Measurements from ENCODE around the gene LMTK3. TPM values are rescaled to one million over a fixed set of nuclear protein-coding genes. Genes with fewer than 3 reads are reported as not detected.

LMTK3 gene
- total RNA-seq, 3 donors from 2014 or later (not counting 1 experiment from before 2014, with no cell fraction given), result 0.64 to 2.9 (median 1.9) TPM

DNA sequence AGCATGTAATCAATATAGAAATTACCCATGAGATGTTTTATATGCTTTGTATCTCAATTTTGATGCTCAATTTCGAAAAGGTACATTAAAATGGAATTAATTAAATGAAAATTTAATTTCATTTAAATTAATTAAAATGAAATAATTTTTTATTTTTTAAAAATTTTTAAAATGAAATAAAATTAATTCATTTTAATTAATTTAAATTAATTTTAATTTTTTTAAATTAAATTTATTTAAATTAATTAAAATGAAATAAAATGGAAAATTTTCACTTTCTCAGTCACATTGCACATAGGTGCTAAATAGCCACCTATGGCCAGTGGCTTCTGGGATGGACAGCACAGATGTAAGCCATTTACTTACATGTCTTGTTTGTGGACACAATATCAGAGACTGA, 36.1 kb upstream of the LMTK3 start:
- intact Hi-C loops (cut with micrococcal nuclease), result no loop called here
- Histone ChIP-seq H3K9me3 (ENCODE audit: control insufficient read depth, insufficient read depth, low read length) (no peaks in the 10 kb centered on the region), H3K4me3 (ENCODE audit: low read length) (no peak overlapping the region), H3K36me3 (ENCODE audit: control insufficient read depth, insufficient read depth, low read length) (no peaks in the 10 kb centered on the region), H3K27me3 (ENCODE audit: control insufficient read depth, insufficient read depth, low read length) (no peaks in the 10 kb centered on the region), H3K27ac (ENCODE audit: low read length) (no peak overlapping the region), H3K4me1 (ENCODE audit: control insufficient read depth, insufficient read depth, low read length) (no peaks in the 10 kb centered on the region)
- H3K4me3 Mint-ChIP-seq, result no peak overlapping the region
- no peak overlapping the region for H3K27ac Mint-ChIP-seq
- no peaks in the 10 kb centered on the region for H3K4me1 Mint-ChIP-seq
- H3K36me3 Mint-ChIP-seq, result no peaks in the 10 kb centered on the region
- DNase-seq, result no peak
- no CpG with 5 or more reads among the region's 1 CpG for WGBS (ENCODE audit: insufficient coverage)
- H3K9me3 Mint-ChIP-seq, result no peaks in the 10 kb centered on the region
- TF ChIP-seq, protein P1, sequence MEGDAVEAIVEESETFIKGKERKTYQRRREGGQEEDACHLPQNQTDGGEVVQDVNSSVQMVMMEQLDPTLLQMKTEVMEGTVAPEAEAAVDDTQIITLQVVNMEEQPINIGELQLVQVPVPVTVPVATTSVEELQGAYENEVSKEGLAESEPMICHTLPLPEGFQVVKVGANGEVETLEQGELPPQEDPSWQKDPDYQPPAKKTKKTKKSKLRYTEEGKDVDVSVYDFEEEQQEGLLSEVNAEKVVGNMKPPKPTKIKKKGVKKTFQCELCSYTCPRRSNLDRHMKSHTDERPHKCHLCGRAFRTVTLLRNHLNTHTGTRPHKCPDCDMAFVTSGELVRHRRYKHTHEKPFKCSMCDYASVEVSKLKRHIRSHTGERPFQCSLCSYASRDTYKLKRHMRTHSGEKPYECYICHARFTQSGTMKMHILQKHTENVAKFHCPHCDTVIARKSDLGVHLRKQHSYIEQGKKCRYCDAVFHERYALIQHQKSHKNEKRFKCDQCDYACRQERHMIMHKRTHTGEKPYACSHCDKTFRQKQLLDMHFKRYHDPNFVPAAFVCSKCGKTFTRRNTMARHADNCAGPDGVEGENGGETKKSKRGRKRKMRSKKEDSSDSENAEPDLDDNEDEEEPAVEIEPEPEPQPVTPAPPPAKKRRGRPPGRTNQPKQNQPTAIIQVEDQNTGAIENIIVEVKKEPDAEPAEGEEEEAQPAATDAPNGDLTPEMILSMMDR (IDR thresholded peaks at IDR 0.05), result no peak
- H3K27me3 Mint-ChIP-seq (ENCODE audit: low read depth in 2 of 2), result peaks cover 0 to 5% of the 10 kb centered on the region in 2 donors
- ATAC-seq, result no peak

DNA sequence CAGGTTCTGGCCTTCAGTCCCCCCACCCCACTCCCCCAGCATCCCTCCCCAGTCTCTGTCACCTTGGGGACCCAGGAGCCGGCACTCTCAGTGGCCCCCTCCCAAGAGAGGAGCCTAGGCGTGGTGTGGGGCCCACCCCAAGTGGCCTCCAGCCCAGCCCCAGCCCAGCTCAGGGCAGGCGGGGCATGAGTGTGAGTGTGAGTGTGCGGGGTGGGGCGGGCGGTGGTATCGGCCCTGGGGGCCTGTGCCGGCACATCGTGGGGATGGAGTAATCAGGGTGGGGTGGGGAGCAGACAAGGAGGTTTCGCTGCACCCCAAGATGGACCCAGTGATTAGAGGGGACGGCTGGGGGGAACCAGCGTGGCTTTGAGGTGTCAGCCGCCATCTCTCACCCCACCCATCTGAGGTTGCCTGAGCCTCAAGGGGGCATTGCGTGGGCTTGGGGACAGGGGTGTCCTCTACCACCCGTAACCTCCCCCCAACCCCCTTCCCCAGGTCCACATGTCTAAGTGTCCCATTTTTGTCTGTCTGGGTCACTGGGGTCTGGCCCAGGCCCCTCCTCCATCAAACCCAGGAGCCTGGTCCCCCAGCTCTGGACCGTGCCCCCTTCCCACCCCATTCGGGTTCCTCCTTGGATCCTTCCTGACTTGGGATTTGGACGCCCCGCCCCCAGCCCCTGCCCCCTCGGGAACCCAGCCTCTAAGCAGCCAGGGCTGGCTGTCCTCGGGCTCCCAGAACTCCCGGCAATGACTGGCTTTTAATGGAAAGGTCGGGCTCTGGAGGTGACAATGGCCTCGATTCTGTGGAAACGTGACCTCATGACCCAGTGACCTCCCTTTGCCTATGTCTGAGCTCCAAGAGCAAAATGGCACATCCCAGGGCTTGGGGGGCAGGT, 33.5 kb upstream of the LMTK3 start:
- no peaks in the 10 kb centered on the region for H3K36me3 Mint-ChIP-seq
- ATAC-seq (no peak), DNase-seq (no peak)
- H3K9me3 ChIP-seq (ENCODE audit: control insufficient read depth, insufficient read depth, low read length), result no peaks in the 10 kb centered on the region
- no peaks in the 10 kb centered on the region for H3K9me3 Mint-ChIP-seq
- H3K36me3 ChIP-seq (ENCODE audit: control insufficient read depth, insufficient read depth, low read length), result no peaks in the 10 kb centered on the region
- no peaks in the 10 kb centered on the region for H3K4me1 ChIP-seq (ENCODE audit: control insufficient read depth, insufficient read depth, low read length)
- H3K4me3 ChIP-seq (ENCODE audit: low read length), result no peak overlapping the region
- H3K4me3 Mint-ChIP-seq, result no peak overlapping the region
- WGBS (ENCODE audit: insufficient coverage), result 81% methylated on average over 25 of the region's 25 CpGs
- TF ChIP-seq, protein P1 (IDR thresholded peaks at IDR 0.05), result no peak
- intact Hi-C loops (cut with micrococcal nuclease), result no loop called here
- no peaks in the 10 kb centered on the region for H3K4me1 Mint-ChIP-seq
- H3K27me3 ChIP-seq (ENCODE audit: control insufficient read depth, insufficient read depth, low read length), result no peaks in the 10 kb centered on the region
- no peak overlapping the region for H3K27ac ChIP-seq (ENCODE audit: low read length)
- H3K27me3 Mint-ChIP-seq (ENCODE audit: low read depth in 2 of 2), result no peaks in the 10 kb centered on the region
- no peak overlapping the region for H3K27ac Mint-ChIP-seq

DNA sequence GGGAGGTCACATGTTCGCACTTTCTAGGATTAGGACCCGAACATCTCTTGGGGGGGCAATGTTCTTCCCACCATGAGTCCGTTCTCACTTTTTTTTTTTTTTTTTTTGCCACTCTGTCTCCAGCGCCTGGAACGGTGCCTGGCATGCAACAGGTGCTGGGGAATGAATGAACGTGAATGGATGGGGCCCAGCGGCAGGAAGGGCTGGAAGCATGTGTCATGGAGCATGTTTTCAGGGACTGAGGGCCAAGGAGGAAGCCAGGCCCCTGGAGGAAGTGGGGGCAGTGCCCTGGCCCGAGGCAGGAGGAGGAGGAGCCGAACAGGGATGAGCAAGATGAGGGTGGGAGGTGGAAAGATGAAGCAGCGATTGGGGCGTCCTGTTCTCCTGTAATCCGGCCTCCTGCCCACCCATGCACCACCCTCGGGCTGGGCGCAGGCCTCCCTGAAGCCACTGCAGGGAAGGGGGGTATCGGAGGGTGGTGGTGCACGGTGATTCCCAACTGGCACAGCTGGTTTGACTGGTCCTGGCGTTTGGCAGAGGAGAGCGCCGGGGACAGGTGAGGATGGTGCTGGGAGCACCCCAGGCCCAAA, 31.6 kb upstream of the LMTK3 start:
- Mint-ChIP-seq H3K27ac (no peak overlapping the region), H3K4me3 (no peak overlapping the region), H3K36me3 (no peaks in the 10 kb centered on the region), H3K27me3 (ENCODE audit: low read depth in 2 of 2) (no peaks in the 10 kb centered on the region), H3K9me3 (no peaks in the 10 kb centered on the region), H3K4me1 (no peaks in the 10 kb centered on the region)
- Histone ChIP-seq H3K4me3 (ENCODE audit: low read length) (no peak overlapping the region), H3K27ac (ENCODE audit: low read length) (no peak overlapping the region), H3K4me1 (ENCODE audit: control insufficient read depth, insufficient read depth, low read length) (no peaks in the 10 kb centered on the region), H3K36me3 (ENCODE audit: control insufficient read depth, insufficient read depth, low read length) (no peaks in the 10 kb centered on the region), H3K9me3 (ENCODE audit: control insufficient read depth, insufficient read depth, low read length) (no peaks in the 10 kb centered on the region), H3K27me3 (ENCODE audit: control insufficient read depth, insufficient read depth, low read length) (no peaks in the 10 kb centered on the region)
- no peak for DNase-seq
- WGBS (ENCODE audit: insufficient coverage), result 53% methylated on average over 19 of the region's 19 CpGs
- no peak for ATAC-seq
- intact Hi-C loops (cut with micrococcal nuclease), result no loop called here
- TF ChIP-seq, protein P1 (IDR thresholded peaks at IDR 0.05), result no peak
